B cell (primary cell): ENCODE data around the gene CELSR3.

Source experiments
- CTCF ChIP-seq: fragments of 200-600 bp; IDR thresholded peaks from one replicate; pipeline ENCODE4 v1.8.0; 2022; ENCODE audit warnings: antibody characterized with exemption, mild to moderate bottlenecking
- EZH2 ChIP-seq: IDR thresholded peaks from 2 replicates; pipeline ENCODE4 v1.6.1; 2012; ENCODE audit warnings: borderline replicate concordance, low read depth, mild to moderate bottlenecking, moderate library complexity, low read length; ENCODE audit not compliant: insufficient read depth, poor library complexity, severe bottlenecking

DNA sequence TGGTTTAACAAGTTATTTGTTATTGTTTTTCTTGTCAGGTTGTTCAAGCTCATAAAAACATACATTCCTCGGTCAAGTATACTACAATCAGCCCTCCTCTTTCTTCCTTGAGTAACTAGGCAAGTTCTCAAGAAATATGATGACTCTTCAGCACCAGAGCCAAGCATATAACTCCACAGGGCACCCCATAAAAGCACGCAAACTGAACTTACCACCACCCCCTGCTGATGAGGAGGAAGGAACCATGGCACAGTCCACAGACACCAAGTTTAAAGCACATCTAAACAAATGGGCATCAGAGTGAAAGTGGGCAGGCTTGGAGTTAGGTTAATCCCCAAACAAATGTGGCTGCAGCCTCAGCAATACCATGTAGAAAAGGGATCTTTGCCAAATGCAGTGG lies 49.0 kb upstream of the CELSR3 start:
- TF ChIP-seq CTCF (no peak), EZH2 (no peak)
